B cell (primary cell): ENCODE results near the gene RPP30. TPM values are rescaled to one million over a fixed set of nuclear protein-coding genes. Genes with fewer than 3 reads are reported as not detected.

Experiments
- ATAC-seq: fragments of 200-7000 bp; cut with Tn5 transposase; one replicate; pipeline ENCODE4 v1.10.0; 2021; ENCODE audit warnings: low read depth, mild to moderate bottlenecking, moderate number of reproducible peaks, moderate library complexity
- CTCF ChIA-PET: fragments of 350-600 bp; sonication (Branson Sonifier 250); formaldehyde crosslinking; loops from one replicate; lab custom pipeline; 2021; ENCODE audit warnings: antibody characterized with exemption, inconsistent platforms; lab: Charles Lee
- POLR2A ChIA-PET: fragments of 350-600 bp; sonication (Branson Sonifier 250); formaldehyde crosslinking; loops from one replicate; lab custom pipeline; 2021; ENCODE audit warnings: antibody characterized with exemption; lab: Charles Lee
- DNase-seq: peaks from one replicate; pipeline ENCODE4 v3.0.0; 2013
- H2AFZ ChIP-seq: 2 replicates; pipeline ENCODE4 v1.6.1; 2012; ENCODE audit warnings: mild to moderate bottlenecking, low read depth, low read length; ENCODE audit not compliant: insufficient read depth, poor library complexity, severe bottlenecking
- H3K27ac ChIP-seq, 2 donors: 1 replicate in 1 of 2; 2 replicates in 1 of 2; pipeline ENCODE4 v1.5.1; 2012 to 2013; ENCODE audit warnings: low read length in 2 of 2, mild to moderate bottlenecking in 2 of 2, moderate library complexity in 1 of 2
- H3K27me3 ChIP-seq, 4 experiments: fragments of 200-600 bp in 1 of 4; sonication (generic) in 1 of 4; replicated peaks in 1 of 4; 1 replicate in 2 of 4; 2 replicates in 2 of 4; pipeline versions ENCODE4 v1.6.1 to v1.7.0; 2013 to 2016; ENCODE audit warnings: low read length in 3 of 4, mild to moderate bottlenecking in 2 of 4, mixed read lengths in 1 of 4, moderate library complexity in 1 of 4; ENCODE audit not compliant: insufficient read depth in 4 of 4, control insufficient read depth in 3 of 4; ENCODE audit errors: control extremely low read depth in 1 of 4
- H3K36me3 ChIP-seq, 2 experiments: replicated peaks in 1 of 2; 1 replicate in 1 of 2; 2 replicates in 1 of 2; pipeline versions ENCODE4 v1.6.1 to v1.7.1; 2013; ENCODE audit warnings: low read length in 1 of 2; ENCODE audit not compliant: insufficient read depth in 2 of 2, control insufficient read depth in 1 of 2; ENCODE audit errors: control extremely low read depth in 1 of 2, extremely low read depth in 1 of 2
- H3K4me1 ChIP-seq, 2 donors: fragments of 200-600 bp in 1 of 2; sonication (generic) in 1 of 2; 1 replicate in 1 of 2; 2 replicates in 1 of 2; pipeline versions ENCODE4 v1.5.1 to v1.6.1; 2013 to 2017; ENCODE audit warnings: low read length in 2 of 2; ENCODE audit not compliant: control insufficient read depth in 2 of 2, insufficient read depth in 2 of 2
- H3K4me2 ChIP-seq: replicated peaks from 2 replicates; pipeline ENCODE3; 2012; ENCODE audit warnings: mild to moderate bottlenecking, low read depth, low read length; ENCODE audit not compliant: poor library complexity, severe bottlenecking
- H3K4me3 ChIP-seq, 5 experiments: fragments of 200-600 bp in 1 of 5; sonication (generic) in 1 of 5; 1 replicate in 3 of 5; 2 replicates in 2 of 5; pipeline versions ENCODE4 v1.5.1 to v1.7.0; 2011 to 2016; ENCODE audit warnings: low read length in 4 of 5, mild to moderate bottlenecking in 4 of 5, low read depth in 2 of 5, control low read depth in 1 of 5, moderate library complexity in 1 of 5; ENCODE audit not compliant: insufficient read depth in 1 of 5; ENCODE audit errors: control extremely low read depth in 1 of 5, extremely low read depth in 1 of 5
- H3K79me2 ChIP-seq: fragments of 200-600 bp; sonication (generic); one replicate; pipeline ENCODE4 v1.6.0; 2016; ENCODE audit warnings: low read length; ENCODE audit not compliant: control insufficient read depth, insufficient read depth
- H3K9ac ChIP-seq: fragments of 200-600 bp; sonication (generic); 2 replicates; pipeline ENCODE4 v1.6.1; 2017; ENCODE audit warnings: mild to moderate bottlenecking, low read length, moderate library complexity
- H3K9me3 ChIP-seq, 3 donors: one replicate each; pipeline versions ENCODE4 v1.6.1 to v1.7.1; 2013; ENCODE audit warnings: low read length in 2 of 3; ENCODE audit not compliant: control insufficient read depth in 2 of 3, insufficient read depth in 1 of 3; ENCODE audit errors: control extremely low read depth in 1 of 3
- H4K20me1 ChIP-seq: 2 replicates; pipeline ENCODE4 v1.6.0; 2012; ENCODE audit warnings: mild to moderate bottlenecking, low read length; ENCODE audit not compliant: insufficient read depth, control insufficient read depth, poor library complexity, severe bottlenecking
- H3K27ac Mint-ChIP-seq: one replicate; pipeline ENCODE4 v1.8.0; 2021; ENCODE audit warnings: mixed read lengths
- H3K27me3 Mint-ChIP-seq: one replicate; pipeline ENCODE4 v1.8.0; 2021; ENCODE audit warnings: mixed read lengths
- H3K4me1 Mint-ChIP-seq: one replicate; pipeline ENCODE4 v1.8.0; 2021; ENCODE audit warnings: mixed read lengths
- H3K4me3 Mint-ChIP-seq: one replicate; pipeline ENCODE4 v1.8.0; 2021; ENCODE audit warnings: mixed read lengths
- H3K9me3 Mint-ChIP-seq: one replicate; pipeline ENCODE4 v1.8.0; 2022; ENCODE audit warnings: mixed read lengths; ENCODE audit not compliant: insufficient read depth
- CTCF ChIP-seq: fragments of 200-600 bp; IDR thresholded peaks from one replicate; pipeline ENCODE4 v1.8.0; 2022; ENCODE audit warnings: antibody characterized with exemption, mild to moderate bottlenecking
- EZH2 ChIP-seq: IDR thresholded peaks from 2 replicates; pipeline ENCODE4 v1.6.1; 2012; ENCODE audit warnings: borderline replicate concordance, low read depth, mild to moderate bottlenecking, moderate library complexity, low read length; ENCODE audit not compliant: insufficient read depth, poor library complexity, severe bottlenecking
- WGBS: methylation state at CpG from one replicate; pipeline ENCODE4 v1.1.5; 2013; ENCODE audit warnings: missing lambda C conversion rate; ENCODE audit not compliant: insufficient coverage; 5-methylcytosine and 5-hydroxymethylcytosine counted together
- intact Hi-C: fragments of 100-400 bp; cut with micrococcal nuclease; formaldehyde crosslinking; loops from one replicate; pipeline ENCODE4 v1.10.0; 2022
- polyA plus RNA-seq: library from polyadenylated mRNA; depleted of rRNA; stranded (reverse); fragments of >200 nt; gene quantifications from 2 replicates; pipeline ENCODE4 v1.2.3, GENCODE V29; 2012
- total RNA-seq, 2 donors: library from RNA; stranded (reverse); fragments of 120-200 nt in 1 of 2; gene quantifications; 1 replicate in 1 of 2; 2 replicates in 1 of 2; pipeline versions ENCODE4 v1.2.3 to v1.2.4, GENCODE V29; 2013 to 2022

RPP30 gene
- total and polyA plus RNA-seq, 2 donors (not counting 1 experiment from before 2014, with no cell fraction given) = 28.2 to 41.7 TPM

- H3K4me2 ChIP-seq = no peak overlapping the region
- WGBS = 77% methylated on average over 8 of the region's 11 CpGs
- POLR2A ChIA-PET = no interaction called here
- no peaks in the 10 kb centered on the region for H3K9me3 ChIP-seq
- H3K27me3 Mint-ChIP-seq = no peaks in the 10 kb centered on the region
- peaks cover 10% of the 10 kb centered on the region for H3K4me1 Mint-ChIP-seq
- CTCF ChIA-PET = interaction anchor here (0.6 kb wide), 1 partner anchor 26 kb away, joined by 3 read pairs; no protein-coding TSS in a partner anchor
- H3K4me1 ChIP-seq = peaks cover 0 to 3% of the 10 kb centered on the region in 2 donors
- no peak overlapping the region for H3K27ac Mint-ChIP-seq
- no peak overlapping the region for H3K4me3 Mint-ChIP-seq
- TF ChIP-seq EZH2 = no peak
- TF ChIP-seq CTCF = no peak
- no peaks in the 10 kb centered on the region for H3K79me2 ChIP-seq
- ATAC-seq = no peak
- no peaks in the 10 kb centered on the region for H3K9me3 Mint-ChIP-seq
- H3K4me3 ChIP-seq = no peak overlapping the region
- no peaks in the 10 kb centered on the region for H3K27me3 ChIP-seq
- no peak overlapping the region for H3K27ac ChIP-seq
- DNase-seq = no peak
- no peak overlapping the region for H3K9ac ChIP-seq
- H3K36me3 ChIP-seq = no peaks in the 10 kb centered on the region
- H4K20me1 ChIP-seq = no peaks in the 10 kb centered on the region
- H2AFZ ChIP-seq = no peak overlapping the region
- intact Hi-C loops = loop anchor here (10.0 kb wide), 1 partner anchor 719 kb away; the partner anchor contains the start of gene PPP1R3C
Observed at GRCh38 chr10:90915766-90916075, 43.9 kb downstream of the RPP30 start.

GRCh38 chr10:90916392-90917237 is 44.8 kb downstream of the RPP30 start:
- DNase-seq (no peak), ATAC-seq (no peak)
- peaks cover 0 to 3% of the 10 kb centered on the region in 2 donors for H3K4me1 ChIP-seq
- H3K4me2 ChIP-seq = no peak overlapping the region
- H2AFZ ChIP-seq = no peak overlapping the region
- Mint-ChIP-seq H3K4me3 (no peak overlapping the region), H3K27me3 (no peaks in the 10 kb centered on the region), H3K4me1 (peaks cover 10% of the 10 kb centered on the region), H3K9me3 (no peaks in the 10 kb centered on the region), H3K27ac (no peak overlapping the region)
- H3K9me3 ChIP-seq = no peaks in the 10 kb centered on the region
- POLR2A ChIA-PET = no interaction called here
- no CpG with 5 or more reads among the region's 6 CpGs for WGBS
- H3K79me2 ChIP-seq = no peaks in the 10 kb centered on the region
- H3K36me3 ChIP-seq = no peaks in the 10 kb centered on the region
- TF ChIP-seq EZH2 = no peak
- no peak overlapping the region for H3K27ac ChIP-seq
- H4K20me1 ChIP-seq = no peaks in the 10 kb centered on the region
- intact Hi-C loops = loop anchor here (10.0 kb wide), 1 partner anchor 718 kb away; the partner anchor contains the start of gene PPP1R3C
- H3K9ac ChIP-seq = no peak overlapping the region
- CTCF ChIA-PET = interaction anchor here (0.6 to 2.6 kb wide), 3 partner anchors 27 to 334 kb away, joined by 3 to 7 read pairs (median 4); no protein-coding TSS in a partner anchor
- H3K27me3 ChIP-seq = no peaks in the 10 kb centered on the region
- H3K4me3 ChIP-seq = no peak overlapping the region
